Right lobe of liver (tissue), 6 donors: Measurements from ENCODE around the gene CUEDC2. TPM values are rescaled to one million over a fixed set of nuclear protein-coding genes. Genes with fewer than 3 reads are reported as not detected.

Experiments used
- ATAC-seq, 4 donors: fragments of 200-7000 bp; cut with Tn5 transposase; one replicate each; pipeline ENCODE4 v1.9.1; 2020; ENCODE audit warnings: mild to moderate bottlenecking in 4 of 4, moderate library complexity in 4 of 4
- DNase-seq, 3 donors: peaks; one replicate each; pipeline ENCODE4 v3.0.0-alpha.2; 2020
- H3K27ac ChIP-seq, 3 donors: fragments of 200-600 bp; one replicate each; pipeline ENCODE4 v1.8.0; 2022
- H3K27me3 ChIP-seq, 2 donors: fragments of 200-600 bp; one replicate each; pipeline ENCODE4 v1.8.0; 2022
- H3K36me3 ChIP-seq, 4 donors: fragments of 200-600 bp; sonication (generic) in 1 of 4; one replicate each; pipeline versions ENCODE4 v1.5.1 to v1.8.0; 2017 to 2022; ENCODE audit warnings: control low read depth in 1 of 4
- H3K4me1 ChIP-seq, 4 donors: fragments of 200-600 bp; sonication (generic) in 1 of 4; one replicate each; pipeline versions ENCODE4 v1.5.1 to v1.8.0; 2017 to 2022; ENCODE audit warnings: control low read depth in 1 of 4
- H3K4me3 ChIP-seq, 3 donors: fragments of 200-600 bp; one replicate each; pipeline ENCODE4 v1.8.0; 2022
- H3K9me3 ChIP-seq, 4 donors: fragments of 200-600 bp; sonication (generic) in 1 of 4; one replicate each; pipeline versions ENCODE4 v1.5.1 to v1.8.0; 2017 to 2022; ENCODE audit warnings: control low read depth in 1 of 4
- POLR2A ChIP-seq: fragments of 450-650 bp; IDR thresholded peaks from one replicate; pipeline ENCODE4 v1.6.1; 2017; ENCODE audit warnings: antibody characterized with exemption, mild to moderate bottlenecking
- WGBS: methylation state at CpG from one replicate; pipeline ENCODE4 v1.1.6; 2018; ENCODE audit warnings: low coverage, low lambda C conversion rate; ENCODE audit not compliant: insufficient coverage; ENCODE audit errors: missing lambda C conversion rate; 5-methylcytosine and 5-hydroxymethylcytosine counted together
- intact Hi-C, 2 donors: fragments of 100-400 bp; cut with DNase I; formaldehyde crosslinking; loops; one replicate each; pipeline versions ENCODE4 v1.11.2 to v1.14.1; 2022
- total RNA-seq, 6 experiments: library from RNA; depleted of rRNA in 2 of 6; stranded (reverse); fragments of >200 nt in 2 of 6; fragmentation: NEBNext Ultra II Directional in 3 of 6; extraction: Animal tissue kit (Norgen Biotek cat#: 25700) in 3 of 6; gene quantifications; one replicate each; pipeline versions ENCODE4 v1.1.0 to v1.2.4, GENCODE V29; 2016 to 2023
- TF ChIP-seq, protein P1 (sequence below), 4 donors: fragments of 200-600 bp in 3 of 4; fragments of 450-650 bp in 1 of 4; IDR thresholded peaks; one replicate each; pipeline versions ENCODE4 v1.5.1 to v1.8.0; 2016 to 2022; ENCODE audit warnings: antibody characterized with exemption in 4 of 4, mild to moderate bottlenecking in 2 of 4
- donor health status: DM: no; HTN: yes; CAD: no.
- donor health status: DM: no; HTN: no; CAD: no.
- donor health status: DM: no; HTN: no; CAD: no.
- donor health status: DM: no; HTN: yes; CAD: no.
- donor health status: DM: no; HTN: yes; CAD: no.

Gene CUEDC2
- total RNA-seq, 6 experiments from 2014 or later, result 23.0 to 32.1 (median 26.8) TPM

- no peak for TF ChIP-seq POLR2A
- DNase-seq (peak in 1 of 3 donors; percentile 37), ATAC-seq (no peak)
- Histone ChIP-seq H3K27ac (no peak overlapping the region), H3K27me3 (no peaks in the 10 kb centered on the region), H3K4me1 (peaks cover 0 to 15% (median 2%) of the 10 kb centered on the region in 4 donors), H3K36me3 (peaks cover 0 to 30% (median under 1%) of the 10 kb centered on the region in 4 donors), H3K4me3 (no peak overlapping the region), H3K9me3 (no peaks in the 10 kb centered on the region)
- 91% methylated on average over 7 of the region's 14 CpGs for WGBS
- intact Hi-C loops, result no loop called here
Measured at GRCh38 chr10:102397222-102398171, 34.9 kb downstream of the CUEDC2 start.

- intact Hi-C loops, result no loop called here
- DNase-seq, result peak in 1 of 3 donors; percentile 43
- no peak for TF ChIP-seq POLR2A
- TF ChIP-seq, protein P1, sequence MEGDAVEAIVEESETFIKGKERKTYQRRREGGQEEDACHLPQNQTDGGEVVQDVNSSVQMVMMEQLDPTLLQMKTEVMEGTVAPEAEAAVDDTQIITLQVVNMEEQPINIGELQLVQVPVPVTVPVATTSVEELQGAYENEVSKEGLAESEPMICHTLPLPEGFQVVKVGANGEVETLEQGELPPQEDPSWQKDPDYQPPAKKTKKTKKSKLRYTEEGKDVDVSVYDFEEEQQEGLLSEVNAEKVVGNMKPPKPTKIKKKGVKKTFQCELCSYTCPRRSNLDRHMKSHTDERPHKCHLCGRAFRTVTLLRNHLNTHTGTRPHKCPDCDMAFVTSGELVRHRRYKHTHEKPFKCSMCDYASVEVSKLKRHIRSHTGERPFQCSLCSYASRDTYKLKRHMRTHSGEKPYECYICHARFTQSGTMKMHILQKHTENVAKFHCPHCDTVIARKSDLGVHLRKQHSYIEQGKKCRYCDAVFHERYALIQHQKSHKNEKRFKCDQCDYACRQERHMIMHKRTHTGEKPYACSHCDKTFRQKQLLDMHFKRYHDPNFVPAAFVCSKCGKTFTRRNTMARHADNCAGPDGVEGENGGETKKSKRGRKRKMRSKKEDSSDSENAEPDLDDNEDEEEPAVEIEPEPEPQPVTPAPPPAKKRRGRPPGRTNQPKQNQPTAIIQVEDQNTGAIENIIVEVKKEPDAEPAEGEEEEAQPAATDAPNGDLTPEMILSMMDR (IDR thresholded peaks at IDR 0.05), result no peak
- Histone ChIP-seq H3K4me1 (peaks cover 0 to 15% (median 2%) of the 10 kb centered on the region in 4 donors), H3K27ac (peak overlapping the region in 1 of 3 donors; percentile 96), H3K27me3 (no peaks in the 10 kb centered on the region), H3K36me3 (peaks cover 0 to 22% (median under 1%) of the 10 kb centered on the region in 4 donors), H3K9me3 (no peaks in the 10 kb centered on the region), H3K4me3 (peak overlapping the region in 1 of 3 donors; percentile 50)
- ATAC-seq, result no peak
- WGBS, result 100% methylated on average over 1 of the region's 12 CpGs
Measured at GRCh38 chr10:102396730-102397151, 35.6 kb downstream of the CUEDC2 start.

DNA sequence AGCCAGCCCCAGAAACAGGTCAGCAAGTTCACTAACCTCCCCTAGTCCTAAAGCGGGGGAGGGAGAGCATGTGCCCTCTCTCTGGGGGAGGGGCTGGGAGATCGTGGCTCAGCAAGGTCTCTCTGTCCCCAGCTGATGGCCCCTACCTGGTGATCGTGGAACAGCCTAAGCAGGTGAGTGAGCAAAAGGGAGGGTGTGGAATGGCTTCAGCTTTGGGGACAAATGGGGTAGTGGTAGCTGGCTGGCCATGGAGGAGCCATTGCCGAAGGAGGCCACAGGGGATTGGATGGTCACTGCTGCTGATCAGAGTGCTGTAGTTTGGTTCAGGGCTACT, 36.1 kb downstream of the CUEDC2 start:
- DNase-seq (no peak), ATAC-seq (no peak)
- Histone ChIP-seq H3K4me3 (peak overlapping the region; percentile 50 to 67 (median 67)), H3K4me1 (peaks cover 0 to 15% (median 2%) of the 10 kb centered on the region in 4 donors), H3K27ac (peak overlapping the region in 2 of 3 donors; percentile 95 to 96), H3K9me3 (no peaks in the 10 kb centered on the region), H3K27me3 (no peaks in the 10 kb centered on the region), H3K36me3 (peaks cover 0 to 18% (median 0%) of the 10 kb centered on the region in 4 donors)
- TF ChIP-seq, protein P1 (IDR thresholded peaks at IDR 0.05), result no peak
- no peak for TF ChIP-seq POLR2A
- intact Hi-C loops, result no loop called here
- WGBS, result no CpG with 5 or more reads among the region's 4 CpGs

- peak; percentile 71 to 74 (median 72) for ATAC-seq
- H3K27ac ChIP-seq, result peak within 1 kb of the TSS; percentile 95 to 96 (median 96)
- H3K27me3 ChIP-seq, result no peaks in the 10 kb centered on the region
- WGBS, result 0% methylated on average over 17 of the region's 42 CpGs
- peak within 1 kb of the TSS; percentile 50 to 67 (median 67) for H3K4me3 ChIP-seq
- peaks cover 0 to 13% (median 0%) of the 10 kb centered on the region in 4 donors for H3K36me3 ChIP-seq
- peak; percentile 82 for TF ChIP-seq POLR2A
- TF ChIP-seq, protein P1 (IDR thresholded peaks at IDR 0.05), result no peak
- no peaks in the 10 kb centered on the region for H3K9me3 ChIP-seq
- peaks cover 0 to 15% (median 2%) of the 10 kb centered on the region in 4 donors for H3K4me1 ChIP-seq
- intact Hi-C loops, result no loop called here
- peak; percentile 89 to 94 (median 90) for DNase-seq
Measured at GRCh38 chr10:102395400-102396316, 36.7 kb downstream of the CUEDC2 start, which contains the start of gene NFKB2. NFKB2 (plus strand) TSS chr10:102395705; CDS start chr10:102395960, 255 bp downstream.
